SIG-M5 (cell line): ENCODE data around the gene ADGRV1.
"Not testable (repeated sequence)": the region's sequence is repeated elsewhere in the genome, so short reads cannot be mapped to it uniquely, and the experiment has no call there.

Experiments
- DNase-seq: peaks from one replicate; lab custom pipeline; 2025; lab: John Stamatoyannopoulos, UW

Gene ADGRV1

DNA sequence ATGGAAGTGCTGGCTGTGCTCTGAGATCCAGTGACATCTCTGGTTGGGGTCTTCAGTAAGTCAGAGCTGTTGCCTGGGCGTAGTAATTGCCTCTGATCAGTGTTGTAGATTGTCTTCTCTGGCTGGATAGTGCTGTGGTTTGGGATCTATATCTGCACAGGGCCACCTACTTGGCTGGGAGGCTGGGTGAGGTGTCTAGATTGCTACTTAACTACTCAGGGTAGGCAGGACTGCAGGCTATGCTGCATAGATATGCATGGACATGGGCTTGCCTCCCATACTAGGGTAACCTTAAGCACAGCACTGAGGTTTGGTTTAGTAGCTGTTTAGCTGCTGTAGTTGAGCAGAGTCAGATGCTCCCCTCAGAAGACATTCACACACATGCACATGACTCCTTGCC, 181.0 kb downstream of the ADGRV1 start:
- DNase-seq: no peak

DNA sequence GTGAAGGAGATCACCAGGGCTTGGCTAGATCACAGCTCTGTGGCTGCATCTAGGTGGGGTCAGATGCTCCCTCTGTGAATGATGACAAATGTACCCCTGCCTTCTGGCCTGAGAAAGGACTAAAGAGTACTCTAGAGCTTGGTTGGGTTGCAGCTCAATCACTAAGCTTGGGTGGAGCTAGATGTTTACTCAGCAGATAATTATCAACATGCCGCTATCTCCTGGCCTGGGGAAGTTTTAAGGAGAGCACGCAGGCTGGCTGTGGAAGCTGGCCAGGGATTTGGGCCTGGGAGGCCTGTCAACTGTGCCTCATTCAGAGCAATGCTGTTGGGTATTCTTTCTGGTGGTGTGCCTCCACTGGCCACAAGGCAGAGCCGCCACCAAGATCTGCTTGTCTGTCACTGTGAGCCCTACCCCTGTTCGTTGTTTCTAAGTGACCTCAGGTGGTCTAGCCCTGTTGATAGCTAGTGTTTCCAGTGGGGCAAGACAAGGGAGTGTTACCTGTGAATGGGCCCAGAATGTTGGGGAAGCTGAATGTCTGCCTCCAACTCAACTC, 181.7 kb downstream of the ADGRV1 start:
- DNase-seq: no peak

DNA sequence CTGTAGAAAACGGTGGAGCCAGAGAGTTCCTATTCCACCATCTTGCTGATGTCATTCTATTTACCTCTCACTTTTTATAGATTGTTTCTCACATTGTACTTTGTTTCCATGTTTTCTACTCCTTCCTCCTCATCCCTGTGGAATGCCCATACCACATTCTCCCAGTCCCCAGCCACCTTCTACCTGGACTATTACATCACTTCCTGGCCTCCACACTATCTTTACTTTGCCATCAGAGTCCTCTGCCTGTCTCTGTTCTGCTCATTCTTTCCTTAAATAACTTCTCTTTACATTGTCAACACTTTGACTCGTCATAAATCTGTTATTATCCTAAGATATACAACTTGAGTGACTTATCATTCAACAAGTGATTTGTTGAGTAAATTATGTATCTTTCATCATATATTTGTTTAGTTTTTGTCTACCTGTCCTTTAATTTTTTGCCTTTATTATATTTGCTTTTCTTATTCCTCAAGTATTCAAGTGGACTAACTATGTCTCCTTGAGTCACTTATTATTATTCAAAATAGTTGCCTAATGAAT, 182.5 kb downstream of the ADGRV1 start:
- no peak for DNase-seq

DNA sequence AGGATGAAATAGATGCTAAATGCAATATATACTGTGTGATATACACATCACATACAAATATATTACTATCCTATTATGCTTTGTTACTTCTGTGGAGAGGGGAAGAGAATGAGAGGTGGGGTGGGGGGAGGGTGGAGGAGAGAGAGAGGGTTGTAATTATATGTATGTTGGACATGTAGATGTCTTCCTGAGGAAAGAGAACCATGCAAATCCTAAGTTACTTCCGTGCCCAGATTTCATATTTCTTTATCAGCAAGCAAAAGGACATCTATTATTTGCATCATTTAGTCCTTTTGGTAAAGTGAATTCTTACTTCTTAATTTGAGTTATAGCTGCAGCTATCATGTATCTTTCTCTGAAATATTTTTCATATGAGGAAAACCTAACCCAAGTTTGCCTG, 187.5 kb downstream of the ADGRV1 start:
- no peak for DNase-seq

DNA sequence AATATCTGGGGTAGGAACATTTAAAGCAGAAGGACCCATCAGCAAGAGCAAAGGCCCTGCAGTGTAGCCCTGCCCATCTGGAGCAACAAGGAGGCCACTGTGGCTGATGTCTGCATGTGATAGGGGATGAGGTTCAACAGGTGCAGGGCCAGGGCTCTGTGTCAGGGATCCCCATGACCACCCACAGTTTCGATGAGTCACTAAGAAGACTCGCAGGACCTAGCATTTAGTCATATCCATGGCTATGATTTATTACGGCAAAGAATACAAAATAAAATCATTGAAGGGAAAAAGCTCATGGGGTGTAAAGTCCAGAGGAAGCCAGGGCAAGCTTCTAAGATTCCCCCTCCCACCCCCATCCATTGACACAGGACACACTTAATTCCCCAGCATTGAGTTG, 188.6 kb downstream of the ADGRV1 start:
- DNase-seq: no peak

DNA sequence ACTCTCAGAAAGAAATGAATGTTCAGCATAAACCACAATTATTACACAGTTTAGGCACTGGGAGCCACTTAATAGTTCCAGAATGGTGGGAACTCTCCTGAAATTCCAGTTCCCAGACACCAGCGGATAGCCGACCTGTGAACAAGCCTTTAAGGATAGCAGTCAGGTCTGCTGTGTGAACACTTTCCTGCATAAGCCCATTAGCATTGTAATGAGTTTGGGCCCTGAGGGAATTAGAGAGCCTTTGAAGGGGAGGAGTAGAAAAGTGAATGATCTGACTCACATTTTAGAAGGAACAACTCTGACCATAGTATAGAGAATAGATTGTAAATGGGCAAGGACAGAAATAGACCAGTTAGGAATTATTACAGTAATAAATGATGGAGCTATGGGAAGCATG, 189.1 kb downstream of the ADGRV1 start:
- DNase-seq: no peak

DNA sequence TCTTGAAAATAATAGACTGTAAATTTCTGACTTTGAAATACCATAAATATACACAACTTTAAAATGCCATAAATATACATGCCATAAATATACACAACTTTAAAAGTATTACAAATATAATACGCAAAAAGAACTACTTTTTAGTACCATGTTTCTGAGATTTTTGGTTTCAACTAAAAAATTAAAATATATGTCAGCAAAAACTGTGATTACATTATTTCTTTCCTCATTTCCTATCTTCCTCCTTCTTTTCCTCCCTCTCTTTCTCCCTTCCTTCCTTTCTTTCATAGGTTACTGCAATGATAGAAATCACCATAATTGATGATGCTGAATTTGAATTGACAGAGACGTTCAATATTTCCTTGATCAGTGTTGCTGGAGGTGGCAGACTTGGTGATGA, 200.5 kb downstream of the ADGRV1 start:
- no peak for DNase-seq

DNA sequence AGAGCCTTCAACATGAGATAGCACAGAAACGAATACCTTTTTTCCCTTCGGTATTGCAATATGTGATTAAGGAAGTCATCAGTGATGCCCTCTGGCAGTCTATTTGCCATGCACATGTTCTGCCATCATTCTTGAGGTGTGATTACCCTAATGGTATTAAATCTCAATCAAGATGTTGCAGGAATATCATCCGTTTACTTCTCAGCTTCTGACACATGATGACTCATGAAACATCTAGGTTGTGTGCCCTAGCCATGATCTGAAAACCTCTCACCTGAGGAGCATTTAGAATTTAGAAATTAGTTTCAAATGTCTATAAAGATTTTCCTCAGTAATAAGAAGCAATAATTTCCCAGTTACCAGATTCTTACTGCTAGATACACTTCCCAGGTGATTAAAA, 209.1 kb downstream of the ADGRV1 start:
- no peak for DNase-seq

DNA sequence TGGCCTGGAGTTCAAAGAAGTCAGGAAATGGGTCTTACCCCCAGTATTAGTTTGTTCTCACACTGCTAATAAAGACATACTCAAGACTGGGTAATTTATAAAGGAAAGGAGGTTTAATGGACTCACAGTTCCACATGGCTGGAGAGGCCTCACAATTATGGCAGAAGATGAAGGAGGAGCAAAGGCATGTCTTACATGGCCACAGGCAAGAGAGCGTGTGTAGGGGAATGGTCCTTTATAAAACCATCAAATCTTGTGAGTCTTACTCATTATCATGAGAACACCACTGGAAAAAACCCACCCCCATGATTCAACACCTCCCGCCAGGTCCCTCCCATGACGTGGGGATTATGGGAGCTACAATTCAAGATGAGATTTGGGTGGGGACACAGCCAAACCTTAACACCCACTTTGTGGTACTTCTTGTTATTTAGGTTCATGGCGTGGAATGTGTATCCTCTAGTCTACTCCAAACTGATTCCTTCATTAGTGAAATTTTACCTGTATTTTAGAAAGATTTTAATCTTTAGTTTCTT, 211.5 kb downstream of the ADGRV1 start:
- not testable (repeated sequence) for DNase-seq

DNA sequence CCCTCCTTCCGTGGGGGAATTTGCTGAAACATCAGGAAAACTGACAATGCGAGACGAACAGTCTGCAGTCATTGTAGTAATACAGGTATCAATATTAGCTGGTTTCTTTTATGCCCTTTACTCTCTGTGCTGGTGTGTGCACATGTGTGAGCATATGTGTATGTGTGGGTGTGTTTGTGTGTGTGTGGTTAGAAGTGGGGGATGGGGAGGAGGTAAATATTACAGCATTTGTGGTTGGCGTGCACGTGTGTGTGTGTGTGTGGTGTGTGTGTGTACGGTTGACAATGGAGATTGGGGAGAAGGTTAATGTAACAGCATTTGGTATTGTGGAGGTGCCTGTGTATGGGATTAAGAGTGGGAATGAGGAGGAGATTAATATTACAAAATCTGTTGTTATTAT, 219.4 kb downstream of the ADGRV1 start:
- DNase-seq: no peak

DNA sequence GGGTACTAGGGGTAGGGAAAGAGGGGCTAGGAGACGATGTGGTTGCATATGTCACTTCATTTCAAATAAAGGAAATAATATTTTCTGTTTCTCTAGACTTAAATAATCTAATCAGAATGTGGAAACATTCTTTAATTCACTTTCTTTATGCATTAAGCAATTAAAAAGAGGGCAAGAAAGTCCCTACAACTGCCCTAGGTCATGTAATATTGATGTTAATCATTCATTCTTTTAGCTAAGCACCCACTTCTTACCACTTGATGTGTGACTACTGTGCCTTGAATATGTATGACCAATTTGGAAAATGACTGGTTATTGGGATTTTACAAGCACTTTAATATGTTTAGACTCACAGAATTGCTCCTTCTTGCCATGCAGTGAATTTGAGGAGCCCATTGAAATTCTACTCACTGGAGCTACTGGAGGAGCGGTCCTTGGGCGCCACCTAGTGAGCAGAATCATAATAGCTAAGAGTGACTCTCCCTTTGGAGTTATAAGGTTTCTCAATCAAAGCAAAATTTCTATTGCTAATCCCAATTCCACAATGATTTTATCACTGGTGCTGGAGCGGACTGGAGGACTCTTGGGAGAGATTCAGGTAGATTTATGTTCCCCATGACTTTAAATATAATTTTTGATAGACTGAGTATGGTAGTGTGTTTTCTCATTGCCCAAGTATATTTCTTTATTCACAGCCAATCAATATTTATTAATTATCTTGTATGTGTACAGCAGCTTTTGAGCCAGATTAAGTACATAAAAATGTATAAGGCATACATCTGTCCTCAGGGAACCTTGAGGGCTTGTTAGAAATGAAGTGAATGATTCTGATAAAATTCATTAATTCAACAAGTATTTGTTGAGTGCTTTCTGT, 225.1 kb downstream of the ADGRV1 start:
- no peak for DNase-seq

DNA sequence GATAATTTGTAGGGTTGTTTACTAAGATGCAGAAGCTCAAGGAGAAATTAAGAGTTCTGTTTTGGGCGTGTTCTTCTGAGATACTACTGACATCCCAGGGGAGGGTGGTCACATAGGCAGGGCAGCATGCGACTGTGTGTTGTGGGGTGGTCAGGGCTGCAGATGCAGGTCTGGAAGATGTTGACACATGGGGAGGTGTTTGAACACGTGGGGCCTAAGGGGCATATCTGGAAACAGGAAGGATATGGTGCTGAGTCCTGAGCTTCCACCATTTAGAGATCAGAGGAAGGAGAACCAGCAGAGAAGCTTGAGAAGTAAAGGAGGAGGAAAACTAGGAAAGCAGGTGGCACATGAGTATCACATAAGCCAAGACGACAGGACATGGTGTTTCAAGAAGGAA, 228.2 kb downstream of the ADGRV1 start:
- no peak for DNase-seq

DNA sequence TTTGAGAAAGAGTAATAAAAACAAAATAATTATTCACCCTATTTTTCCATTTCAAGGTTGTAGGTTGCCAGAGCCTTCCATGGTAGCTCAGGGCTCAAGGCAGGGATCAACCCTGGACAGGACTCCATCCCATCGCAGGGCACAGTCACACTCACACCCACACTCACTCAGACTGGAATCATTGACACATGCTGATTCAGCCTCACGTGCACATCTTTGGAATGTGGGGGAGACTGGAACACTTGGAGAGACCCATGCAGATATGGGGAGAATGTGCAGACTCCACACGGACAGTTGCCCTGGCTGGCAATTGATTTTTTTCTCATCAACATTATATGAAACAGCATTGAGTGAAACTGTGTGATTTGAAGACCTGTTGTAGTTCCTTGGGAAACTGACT, 234.1 kb downstream of the ADGRV1 start:
- DNase-seq: no peak

DNA sequence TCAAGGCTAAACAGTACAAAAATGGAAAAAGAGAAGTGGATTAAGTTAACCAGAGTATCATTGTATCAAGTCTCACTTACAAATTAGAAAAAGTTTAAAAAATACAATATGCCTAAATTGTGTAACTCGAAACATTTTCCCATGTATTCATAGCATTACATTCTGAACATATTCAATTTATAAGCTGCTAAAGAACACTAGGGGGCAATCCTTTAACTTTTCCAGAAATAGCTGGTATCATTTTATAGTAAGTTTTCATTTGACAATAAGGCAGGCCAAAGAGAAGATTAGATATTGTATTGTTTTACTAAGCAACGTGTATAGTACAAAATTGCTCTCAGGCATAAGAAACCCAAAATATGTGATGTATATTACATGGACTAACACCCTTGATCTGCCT, 234.6 kb downstream of the ADGRV1 start:
- DNase-seq: no peak

DNA sequence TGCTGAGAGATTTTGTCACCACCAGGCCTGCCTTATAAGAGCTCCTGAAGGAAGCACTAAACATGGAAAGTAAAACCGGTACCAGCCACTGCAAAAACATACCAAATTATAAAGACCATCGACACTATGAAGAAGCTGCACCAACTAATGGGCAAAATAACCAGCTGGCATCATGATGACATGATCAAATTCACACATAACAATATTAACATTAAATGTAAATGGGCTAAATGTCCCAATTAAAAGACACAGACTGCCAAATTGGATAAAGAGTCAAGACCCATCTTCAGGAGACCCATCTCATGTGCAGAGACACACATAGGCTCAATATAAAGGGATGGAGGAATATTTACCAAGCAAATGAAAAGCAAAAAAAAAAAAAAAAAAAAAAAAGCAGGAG, 238.3 kb downstream of the ADGRV1 start:
- not testable (repeated sequence) for DNase-seq

DNA sequence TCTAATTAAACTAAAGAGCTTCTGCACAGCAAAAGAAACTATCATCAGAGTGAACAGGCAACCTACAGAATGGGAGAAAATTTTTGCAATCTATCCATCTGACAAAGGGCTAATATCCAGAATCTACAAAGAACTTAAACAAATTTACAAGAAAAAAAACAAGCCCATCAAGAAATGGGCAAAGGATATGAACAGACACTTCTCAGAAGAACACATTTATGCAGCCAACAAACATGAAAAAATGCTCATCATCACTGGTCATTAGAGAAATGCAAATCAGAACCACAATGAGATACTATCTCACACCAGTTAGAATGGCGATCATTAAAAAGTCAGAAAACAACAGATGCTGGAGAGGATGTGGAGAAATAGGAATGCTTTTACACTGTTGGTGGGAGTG, 241.5 kb downstream of the ADGRV1 start:
- not testable (repeated sequence) for DNase-seq

DNA sequence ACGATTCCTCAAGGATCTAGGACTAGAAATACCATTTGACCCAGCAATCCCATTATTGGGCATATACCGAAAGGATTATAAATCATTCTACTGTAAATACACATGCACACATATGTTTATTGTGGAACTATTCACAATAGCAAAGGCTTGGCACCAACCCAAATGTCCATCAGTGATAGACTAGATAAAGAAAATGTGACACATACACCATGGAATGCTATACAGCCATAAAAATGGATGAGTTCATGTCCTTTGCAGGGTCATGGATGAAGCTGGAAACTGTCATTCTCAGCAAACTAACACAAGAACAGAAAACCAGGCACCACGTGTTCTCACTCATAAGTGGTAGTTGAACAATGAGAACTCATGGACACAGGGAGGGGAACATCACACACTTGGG, 241.9 kb downstream of the ADGRV1 start:
- not testable (repeated sequence) for DNase-seq

DNA sequence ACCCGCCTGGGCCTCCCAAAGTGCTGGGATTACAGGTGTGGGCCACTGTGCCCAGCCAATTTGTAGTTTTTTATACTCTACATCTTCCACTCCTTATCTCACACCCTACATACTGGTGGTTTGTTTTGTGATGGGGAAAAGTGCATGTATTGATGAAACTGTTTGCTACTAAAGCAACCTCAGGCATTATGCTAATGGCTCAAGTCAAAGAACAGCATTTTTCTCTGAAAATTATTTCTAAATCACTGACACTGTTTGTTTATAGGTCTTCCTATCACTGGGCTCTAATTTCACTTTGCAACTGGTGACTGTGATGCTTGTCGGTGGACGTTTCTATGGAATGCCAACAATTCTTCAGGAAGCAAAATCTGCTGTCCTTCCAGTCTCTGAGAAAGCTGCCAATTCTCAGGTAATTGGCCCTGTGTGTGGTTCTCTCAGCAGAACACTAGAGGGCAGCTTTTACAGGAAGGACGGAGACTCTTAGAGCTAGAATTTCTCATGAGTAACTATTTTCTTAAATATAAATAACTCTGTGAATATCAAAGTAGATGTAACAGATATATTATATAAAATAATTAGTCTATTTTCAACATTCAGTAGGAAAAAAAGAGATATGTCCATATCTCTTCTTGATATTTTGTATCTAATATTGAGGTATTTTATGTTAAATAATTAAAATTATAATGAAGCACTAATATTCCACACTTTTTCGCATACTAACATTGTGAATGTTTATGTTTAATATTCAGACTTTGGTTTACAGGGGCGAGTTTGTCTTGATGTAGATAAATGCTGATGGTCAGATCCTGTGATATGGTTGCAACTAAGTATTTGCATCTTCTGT, 244.1 kb downstream of the ADGRV1 start:
- no peak for DNase-seq

DNA sequence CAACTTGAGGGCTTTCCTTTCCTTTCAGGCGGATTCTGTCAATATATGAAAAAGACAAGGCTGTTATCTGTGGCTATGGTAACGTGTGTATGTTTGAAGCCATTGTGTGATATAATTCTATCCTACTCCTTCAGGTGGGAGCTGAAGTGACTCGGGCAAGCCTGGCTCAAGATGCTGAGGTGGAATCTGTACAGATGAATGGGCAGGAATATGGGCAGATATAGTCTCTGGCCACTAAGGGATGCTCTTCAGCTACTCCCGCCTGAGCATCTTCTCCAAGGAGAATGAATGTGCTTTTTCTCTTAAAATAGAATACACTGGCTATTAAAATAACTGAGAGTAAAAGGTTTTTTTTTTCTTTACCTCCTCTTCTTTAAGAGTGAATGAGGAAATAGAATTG, 244.8 kb downstream of the ADGRV1 start:
- DNase-seq: no peak

DNA sequence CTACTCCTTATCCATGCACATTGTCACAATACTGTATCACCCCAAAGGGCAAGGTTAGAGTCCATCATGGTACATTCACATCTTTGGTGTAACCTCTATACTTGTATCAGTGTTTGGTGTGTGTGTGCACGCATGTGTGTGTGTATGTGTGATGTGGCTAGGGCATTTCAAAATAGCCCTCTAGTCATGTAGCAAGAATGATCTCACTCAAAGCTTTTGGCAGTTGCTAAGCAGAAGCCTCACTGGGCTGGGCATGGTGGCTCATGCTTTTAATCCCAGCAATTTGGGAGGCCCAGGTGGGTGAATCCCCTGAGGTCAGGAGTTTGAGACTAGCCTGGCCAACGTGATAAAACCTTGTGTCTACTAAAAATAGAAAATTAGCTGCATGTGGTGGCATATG, 245.3 kb downstream of the ADGRV1 start:
- no peak for DNase-seq

DNA sequence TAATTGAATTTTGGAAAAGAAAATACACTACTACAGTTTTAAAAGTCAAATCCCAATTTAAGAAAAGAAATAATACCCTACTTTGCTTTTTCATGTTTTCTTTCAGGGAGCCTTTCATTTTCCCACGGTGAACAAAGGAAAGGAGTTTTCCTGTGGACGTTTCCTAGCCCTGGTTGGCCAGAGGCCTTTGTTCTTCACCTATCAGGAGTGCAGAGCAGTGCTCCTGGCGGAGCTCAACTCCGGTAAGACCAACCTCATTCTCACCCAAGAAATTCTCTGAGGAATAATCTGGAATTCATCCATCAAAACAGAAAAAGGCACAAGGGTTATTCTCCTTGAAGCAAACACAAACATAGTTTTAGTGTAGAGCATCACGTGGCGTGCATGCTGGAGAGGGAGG, 248.9 kb downstream of the ADGRV1 start:
- no peak for DNase-seq

DNA sequence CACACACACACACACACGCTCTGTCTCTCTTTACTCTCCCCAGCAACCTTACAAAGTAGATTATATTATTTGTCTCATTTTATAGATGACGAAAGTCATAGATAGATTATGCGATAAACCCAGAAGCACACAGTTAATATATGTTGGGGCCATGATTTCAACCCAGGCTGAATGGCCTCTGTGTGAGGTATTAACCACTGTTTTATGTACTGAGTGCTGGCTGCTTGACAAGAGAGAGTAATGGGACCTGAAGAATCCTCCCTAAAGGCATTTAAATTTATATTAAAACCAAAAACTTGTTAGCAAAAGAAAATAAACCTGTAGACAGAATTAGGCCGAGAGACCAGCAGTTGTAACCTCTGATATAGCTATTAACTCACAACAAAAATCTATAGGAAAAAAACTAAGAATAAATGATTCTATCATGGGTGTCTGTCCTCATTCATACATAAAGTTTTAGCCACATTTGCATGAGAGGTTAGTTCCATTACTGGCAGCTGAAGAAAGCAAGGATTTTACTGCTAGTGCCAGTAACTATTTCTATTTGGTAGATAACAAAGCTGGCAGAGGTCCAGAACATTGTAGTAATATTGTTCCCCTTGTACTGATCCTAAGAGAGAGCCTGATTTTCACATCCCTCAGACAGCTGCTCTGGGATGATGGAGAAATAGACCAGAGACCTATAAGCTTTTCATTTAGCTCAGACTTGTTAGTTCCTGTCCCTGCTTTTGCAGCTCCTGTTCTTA, 250.9 kb downstream of the ADGRV1 start:
- no peak for DNase-seq
